Activated CD4-positive, alpha-beta T cell treated with anti-CD3 and anti-CD28 coated beads for 36 hours (primary cell): ENCODE results near the gene CELF2. TPM values are rescaled to one million over a fixed set of nuclear protein-coding genes. Genes with fewer than 3 reads are reported as not detected.
A peak's percentile ranks its signal among the peaks of the same experiment; 100 is the strongest.
"Not testable (repeated sequence)": the region's sequence is repeated elsewhere in the genome, so short reads cannot be mapped to it uniquely, and the experiment has no call there.

Source experiments
- ATAC-seq: fragments of 200-7000 bp; cut with Tn5 transposase; one replicate; pipeline ENCODE4 v1.10.0; 2021; ENCODE audit warnings: mild to moderate bottlenecking, moderate library complexity
- CTCF ChIA-PET: fragments of 350-600 bp; sonication (Branson Sonifier 250); formaldehyde crosslinking; loops from one replicate; lab custom pipeline; 2021; ENCODE audit warnings: antibody characterized with exemption; lab: Charles Lee
- POLR2A ChIA-PET: fragments of 350-600 bp; sonication (Branson Sonifier 250); formaldehyde crosslinking; loops from one replicate; lab custom pipeline; 2021; ENCODE audit warnings: antibody characterized with exemption, inconsistent platforms; lab: Charles Lee
- DNase-seq: peaks from one replicate; pipeline ENCODE4 v3.0.0-alpha.2; 2020
- H3K27ac Mint-ChIP-seq: one replicate; pipeline ENCODE4 v1.8.0; 2021; ENCODE audit warnings: mixed read lengths
- H3K27me3 Mint-ChIP-seq: one replicate; pipeline ENCODE4 v1.8.0; 2021; ENCODE audit warnings: mixed read lengths
- H3K36me3 Mint-ChIP-seq: one replicate; pipeline ENCODE4 v1.8.0; 2021; ENCODE audit warnings: low read depth, mixed read lengths
- H3K4me1 Mint-ChIP-seq: one replicate; pipeline ENCODE4 v1.8.0; 2021; ENCODE audit warnings: mixed read lengths
- H3K4me3 Mint-ChIP-seq: one replicate; pipeline ENCODE4 v1.8.0; 2021; ENCODE audit warnings: mild to moderate bottlenecking, moderate library complexity, mixed read lengths
- H3K9me3 Mint-ChIP-seq: one replicate; pipeline ENCODE4 v1.8.0; 2021; ENCODE audit warnings: low read depth, mixed read lengths
- intact Hi-C, 2 experiments: fragments of 100-400 bp; cut with DNase I in 1 of 2; cut with micrococcal nuclease in 1 of 2; formaldehyde crosslinking; loops; one replicate each; pipeline versions ENCODE4 v1.14.2 to v1.15.1; 2022 to 2024; cut with DNase I, micrococcal nuclease
- total RNA-seq, 2 experiments: library from RNA; stranded (reverse); gene quantifications; one replicate each; pipeline ENCODE4 v1.2.3, GENCODE V29; 2021

CELF2 gene
- total RNA-seq, 2 experiments from 2014 or later = 102 to 119 TPM

DNA sequence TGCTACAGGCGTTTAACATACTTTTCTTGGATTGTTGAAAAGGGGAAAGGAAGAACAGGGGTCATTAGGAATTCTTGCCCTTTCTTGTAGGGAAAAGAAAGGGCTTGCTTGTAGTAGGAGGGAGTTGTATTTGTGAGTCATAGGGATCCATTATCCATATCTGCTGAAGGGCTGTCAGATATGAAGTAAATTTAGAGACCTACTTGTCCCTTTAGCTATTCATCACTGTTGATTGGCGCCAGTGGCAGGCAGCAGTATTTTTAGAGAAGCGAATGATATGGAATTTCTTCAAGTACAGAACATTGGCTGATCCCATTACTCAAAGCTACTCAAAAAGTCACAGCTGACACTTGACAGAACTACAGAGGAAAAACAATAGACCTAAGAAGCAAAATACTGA lies 97.7 kb downstream of the CELF2 start:
- no peak for ATAC-seq
- Mint-ChIP-seq H3K4me3 (no peak overlapping the region), H3K36me3 (peaks cover under 1% of the 10 kb centered on the region), H3K4me1 (peaks cover 31% of the 10 kb centered on the region), H3K9me3 (no peaks in the 10 kb centered on the region), H3K27ac (no peak overlapping the region), H3K27me3 (no peaks in the 10 kb centered on the region)
- no peak for DNase-seq
- intact Hi-C loops = no loop called here
- CTCF ChIA-PET = interaction anchor here (1.0 kb wide), 1 partner anchor 50 kb away, joined by 3 read pairs; no protein-coding TSS in a partner anchor
- POLR2A ChIA-PET = interaction anchor here (0.6 kb wide), 1 partner anchor 12 kb away, joined by 4 read pairs; no protein-coding TSS in a partner anchor

DNA sequence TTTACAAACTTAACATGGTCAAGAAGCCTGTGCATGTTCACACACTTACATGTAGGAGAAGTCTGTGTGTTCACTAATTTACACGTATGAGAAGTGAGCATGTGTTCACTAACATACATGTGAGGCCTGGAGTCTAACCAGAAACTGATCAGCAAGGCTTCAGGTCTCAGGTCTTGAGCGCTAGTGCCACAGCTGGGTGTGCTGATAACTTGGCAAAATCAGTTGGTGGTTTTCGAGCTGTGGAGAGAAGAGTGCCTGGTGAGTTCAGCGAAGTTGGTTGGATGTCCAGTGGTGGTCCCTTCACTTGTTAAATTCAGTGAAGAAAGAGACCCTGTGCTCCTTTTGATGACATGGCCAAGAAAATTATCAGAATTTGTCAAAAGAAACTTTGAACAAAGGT lies 98.7 kb downstream of the CELF2 start:
- intact Hi-C loops = no loop called here
- Mint-ChIP-seq H3K4me1 (peaks cover 33% of the 10 kb centered on the region), H3K9me3 (no peaks in the 10 kb centered on the region), H3K27ac (no peak overlapping the region), H3K27me3 (no peaks in the 10 kb centered on the region), H3K4me3 (no peak overlapping the region), H3K36me3 (no peaks in the 10 kb centered on the region)
- ChIA-PET CTCF (no interaction called here), POLR2A (no interaction called here)
- ATAC-seq (no peak), DNase-seq (no peak)

DNA sequence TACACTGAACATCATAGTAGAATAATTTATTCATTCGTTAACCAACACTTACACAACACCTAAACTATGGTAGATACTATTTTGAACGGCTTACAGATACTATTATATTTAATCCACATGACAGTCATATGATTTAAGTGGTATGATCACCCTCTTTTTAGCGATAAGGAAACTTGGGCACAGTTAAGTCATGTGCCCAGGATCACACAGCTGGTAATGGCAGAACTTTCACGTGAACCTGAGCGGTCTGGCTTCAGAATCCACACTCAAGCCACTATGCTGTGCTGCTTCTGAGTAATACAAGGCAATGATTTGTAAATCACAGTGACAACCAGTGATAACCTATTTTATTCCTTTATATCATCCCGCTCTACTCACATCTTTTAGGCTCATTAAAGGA lies 99.1 kb downstream of the CELF2 start:
- H3K4me3 Mint-ChIP-seq = no peak overlapping the region
- DNase-seq = no peak
- ChIA-PET CTCF (no interaction called here), POLR2A (no interaction called here)
- H3K27ac Mint-ChIP-seq = no peak overlapping the region
- H3K9me3 Mint-ChIP-seq = no peaks in the 10 kb centered on the region
- H3K4me1 Mint-ChIP-seq = peaks cover 35% of the 10 kb centered on the region
- no peaks in the 10 kb centered on the region for H3K36me3 Mint-ChIP-seq
- no peaks in the 10 kb centered on the region for H3K27me3 Mint-ChIP-seq
- ATAC-seq = no peak
- intact Hi-C loops = no loop called here

DNA sequence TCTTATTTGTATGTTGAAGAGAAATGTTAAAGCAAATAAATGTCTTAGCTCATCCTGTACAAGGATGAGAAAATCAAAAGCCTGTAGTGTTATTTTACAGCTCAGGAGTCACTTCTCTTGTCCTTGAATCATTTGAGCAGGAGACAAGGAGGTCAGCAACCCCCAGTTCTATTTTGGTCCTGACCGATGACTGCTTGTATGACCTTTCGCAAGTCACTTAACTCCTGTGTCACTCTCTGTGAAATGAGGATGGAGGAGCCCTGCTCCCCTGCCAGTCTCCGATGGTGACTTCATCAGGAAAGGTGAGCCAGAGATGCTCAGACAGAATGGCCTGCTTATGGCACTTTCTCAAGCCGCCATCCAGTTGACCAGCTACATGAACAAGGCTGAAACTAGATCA lies 101.0 kb downstream of the CELF2 start:
- intact Hi-C loops = no loop called here
- POLR2A ChIA-PET = no interaction called here
- H3K27me3 Mint-ChIP-seq = no peaks in the 10 kb centered on the region

DNA sequence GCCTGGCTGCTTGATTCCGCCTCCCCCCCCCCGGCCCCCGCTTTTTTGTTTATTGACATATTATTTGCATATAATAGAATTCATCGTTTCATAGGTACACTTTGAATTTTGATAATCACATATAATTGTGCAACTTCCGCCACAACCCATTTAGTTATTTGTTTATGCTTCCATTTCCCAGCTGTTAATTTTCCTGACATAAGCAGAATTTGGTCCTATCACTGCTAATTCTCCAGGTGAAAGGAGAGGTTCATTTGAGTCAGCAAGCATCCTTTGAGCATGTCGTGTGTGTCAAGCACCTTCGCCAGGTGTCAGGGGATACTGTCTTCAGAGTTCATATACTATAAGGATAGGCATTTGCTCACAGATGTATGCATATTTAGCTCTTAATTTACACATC lies 102.2 kb downstream of the CELF2 start:
- ChIA-PET POLR2A (no interaction called here), CTCF (interaction anchor here (1.3 to 1.6 kb wide), 2 partner anchors 17 to 22 kb away, joined by 4 to 6 read pairs; no protein-coding TSS in a partner anchor)
- DNase-seq = no peak
- intact Hi-C loops = no loop called here
- Mint-ChIP-seq H3K4me1 (peaks cover 30% of the 10 kb centered on the region), H3K4me3 (no peak overlapping the region), H3K36me3 (peaks cover 12% of the 10 kb centered on the region), H3K27me3 (no peaks in the 10 kb centered on the region), H3K9me3 (peaks cover 14% of the 10 kb centered on the region), H3K27ac (no peak overlapping the region)
- no peak for ATAC-seq

More for the DNA sequence above, 101.0 kb downstream of the CELF2 start:
- Mint-ChIP-seq H3K4me3 (no peak overlapping the region), H3K9me3 (peaks cover 5% of the 10 kb centered on the region), H3K4me1 (peaks cover 34% of the 10 kb centered on the region), H3K36me3 (peaks cover 3% of the 10 kb centered on the region), H3K27ac (no peak overlapping the region)
- no peak for DNase-seq
- CTCF ChIA-PET = interaction anchor here (0.7 to 1.6 kb wide), 2 partner anchors 16 to 99 kb away, joined by 3 to 4 read pairs; no protein-coding TSS in a partner anchor
- no peak for ATAC-seq

DNA sequence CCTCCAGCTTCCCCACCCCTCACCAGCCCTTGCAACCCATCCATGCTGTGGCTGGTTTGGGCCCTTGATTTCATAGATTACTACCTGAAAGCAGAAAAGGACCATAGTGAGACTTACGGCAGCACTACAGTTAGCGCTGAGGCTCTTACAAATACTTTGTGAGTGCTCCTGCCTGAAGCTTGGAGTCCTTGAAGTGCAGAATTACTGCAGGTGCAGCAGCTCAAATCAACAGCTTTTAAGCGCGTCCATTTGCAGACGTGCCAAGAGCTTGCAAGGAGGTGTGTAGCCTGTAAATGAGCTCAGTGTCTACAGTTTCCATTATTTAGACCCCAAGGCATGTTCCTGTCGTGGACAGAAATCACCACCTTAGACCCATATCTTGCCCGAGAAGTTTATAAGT lies 103.0 kb downstream of the CELF2 start:
- peaks cover 17% of the 10 kb centered on the region for H3K9me3 Mint-ChIP-seq
- intact Hi-C loops = no loop called here
- DNase-seq = no peak
- ChIA-PET CTCF (interaction anchor here (1.3 kb wide), 1 partner anchor 21 kb away, joined by 6 read pairs; no protein-coding TSS in a partner anchor), POLR2A (no interaction called here)
- ATAC-seq = no peak
- H3K27me3 Mint-ChIP-seq = no peaks in the 10 kb centered on the region
- H3K4me3 Mint-ChIP-seq = no peak overlapping the region
- peaks cover 16% of the 10 kb centered on the region for H3K36me3 Mint-ChIP-seq
- H3K4me1 Mint-ChIP-seq = peaks cover 24% of the 10 kb centered on the region
- no peak overlapping the region for H3K27ac Mint-ChIP-seq

DNA sequence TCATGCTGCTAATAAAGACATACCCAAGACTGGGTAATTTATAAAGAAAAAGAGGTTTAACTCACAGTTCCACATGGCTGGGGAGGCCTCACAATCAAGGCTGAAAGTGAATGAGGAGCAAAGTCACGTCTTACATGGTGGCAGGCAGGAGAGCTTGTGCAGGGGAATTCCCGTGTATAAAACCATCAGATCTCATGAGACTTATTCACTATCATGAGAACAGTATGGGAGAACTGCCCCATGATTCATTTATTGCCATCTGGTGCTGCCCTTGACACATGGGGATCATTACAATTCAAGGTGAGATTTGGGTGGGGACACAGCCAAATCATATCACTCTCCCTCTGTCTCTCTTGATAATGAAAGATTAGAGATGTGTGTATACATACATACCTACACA lies 106.2 kb downstream of the CELF2 start:
- ATAC-seq = peak; percentile 78
- peaks cover 24% of the 10 kb centered on the region for H3K4me1 Mint-ChIP-seq
- H3K9me3 Mint-ChIP-seq = peaks cover 18% of the 10 kb centered on the region
- H3K27me3 Mint-ChIP-seq, POLR2A ChIA-PET, H3K4me3 Mint-ChIP-seq, intact Hi-C loops: not testable (repeated sequence)
- CTCF ChIA-PET = interaction anchor here (1.0 kb wide), 1 partner anchor 9 kb away, joined by 3 read pairs; no protein-coding TSS in a partner anchor
- peaks cover 16% of the 10 kb centered on the region for H3K36me3 Mint-ChIP-seq
- peak overlapping the region; percentile 52 for H3K27ac Mint-ChIP-seq
- DNase-seq = peak; percentile 36

DNA sequence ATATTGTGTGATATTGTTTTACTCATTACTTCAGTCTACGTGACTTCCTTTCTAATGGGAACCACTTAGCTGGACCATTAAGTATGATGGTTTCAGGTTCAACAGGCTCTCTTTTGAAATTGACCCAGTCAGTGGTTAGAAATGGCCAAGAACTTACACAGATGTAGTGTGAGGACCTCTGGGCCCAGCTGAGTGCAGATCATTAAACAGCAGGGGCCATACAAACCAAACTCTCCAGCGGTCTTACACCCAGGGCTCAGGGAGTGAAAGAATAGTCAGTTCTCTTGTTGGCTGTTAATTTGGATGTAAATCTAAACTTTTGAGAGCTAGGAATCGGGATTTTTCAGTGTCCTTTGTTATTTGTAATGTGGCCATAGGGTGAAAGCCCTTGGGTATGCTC lies 107.3 kb downstream of the CELF2 start:
- DNase-seq = no peak
- intact Hi-C loops = no loop called here
- Mint-ChIP-seq H3K27ac (peak overlapping the region; percentile 8), H3K4me1 (peaks cover 26% of the 10 kb centered on the region), H3K9me3 (peaks cover 18% of the 10 kb centered on the region), H3K4me3 (no peak overlapping the region), H3K36me3 (peaks cover 16% of the 10 kb centered on the region), H3K27me3 (no peaks in the 10 kb centered on the region)
- no peak for ATAC-seq
- POLR2A ChIA-PET = interaction anchor here (0.6 to 0.7 kb wide), 4 partner anchors 16 to 525 kb away, joined by 4 to 5 read pairs (median 4); no protein-coding TSS in a partner anchor
- CTCF ChIA-PET = interaction anchor here (0.9 kb wide), 1 partner anchor 12 kb away, joined by 3 read pairs; no protein-coding TSS in a partner anchor

DNA sequence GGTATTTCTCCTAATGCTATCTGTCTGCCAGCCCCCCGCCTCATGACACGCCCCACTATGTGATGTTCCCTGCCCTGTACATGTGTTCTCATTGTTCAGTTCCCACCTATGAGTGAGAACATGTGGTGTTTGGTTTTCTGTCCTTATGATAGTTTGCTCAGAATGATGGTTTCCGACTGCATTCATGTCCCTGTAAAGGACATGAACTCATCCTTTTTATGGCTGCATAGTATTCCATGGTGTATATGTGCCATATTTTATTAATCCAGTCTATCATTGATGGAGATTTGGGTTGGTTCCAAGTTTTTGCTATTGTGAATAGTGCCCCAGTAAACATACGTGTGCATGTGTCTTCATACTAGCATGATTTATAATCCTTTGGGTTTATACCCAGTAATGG lies 109.3 kb downstream of the CELF2 start:
- ATAC-seq, intact Hi-C loops, H3K27me3 Mint-ChIP-seq, DNase-seq, H3K4me3 Mint-ChIP-seq, POLR2A ChIA-PET, H3K27ac Mint-ChIP-seq: not testable (repeated sequence)
- Mint-ChIP-seq H3K36me3 (peaks cover 16% of the 10 kb centered on the region), H3K9me3 (peaks cover 18% of the 10 kb centered on the region), H3K4me1 (peaks cover 23% of the 10 kb centered on the region)
- CTCF ChIA-PET = interaction anchor here (0.6 kb wide), 1 partner anchor 41 kb away, joined by 3 read pairs; no protein-coding TSS in a partner anchor

DNA sequence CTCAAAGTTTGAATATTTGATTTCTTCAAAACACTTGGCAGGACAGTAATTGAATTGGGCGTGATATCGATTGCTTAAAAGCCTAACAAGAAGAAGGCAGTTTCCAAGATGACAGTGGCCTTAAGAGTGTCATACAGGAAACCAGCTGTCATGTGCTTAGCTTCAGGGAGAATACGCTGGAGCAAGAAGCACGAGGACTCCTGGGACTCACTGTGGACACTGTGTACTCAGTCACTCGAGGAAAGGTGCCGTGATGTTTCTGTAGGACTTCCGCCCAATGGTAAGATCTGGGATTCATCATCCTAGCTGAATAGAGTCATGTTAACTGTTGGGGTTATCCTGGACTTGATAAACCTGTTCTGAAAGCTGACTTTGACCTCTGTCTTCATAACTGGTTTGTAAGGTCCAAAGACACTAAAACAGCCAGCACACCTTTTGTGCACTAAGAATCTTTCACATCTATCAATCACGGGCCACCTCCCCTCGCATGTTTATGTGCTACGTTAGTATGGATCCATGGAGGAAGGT lies 113.5 kb downstream of the CELF2 start:
- no peak overlapping the region for H3K27ac Mint-ChIP-seq
- POLR2A ChIA-PET = no interaction called here
- ATAC-seq = no peak

DNA sequence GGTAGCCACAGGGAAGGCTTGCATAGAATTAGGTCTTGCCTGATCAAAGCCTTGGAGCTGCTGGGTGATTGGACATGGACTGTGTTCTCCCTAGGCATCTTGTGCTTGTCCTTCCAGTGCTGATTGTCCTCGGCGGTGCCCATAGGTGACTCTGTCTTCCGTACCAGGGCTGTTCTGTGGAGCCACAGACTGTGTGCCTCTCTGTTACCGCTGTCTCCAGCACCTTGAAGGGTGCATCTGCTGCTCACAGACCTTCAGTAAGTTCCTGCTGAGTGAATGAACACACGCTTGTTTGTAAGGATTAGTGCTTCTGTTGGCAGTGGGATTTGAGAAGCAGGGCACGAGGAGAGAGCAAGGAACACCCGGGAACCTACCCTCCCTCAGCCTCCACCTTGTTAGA lies 116.7 kb downstream of the CELF2 start:
- no peaks in the 10 kb centered on the region for H3K9me3 Mint-ChIP-seq
- intact Hi-C loops = no loop called here
- no peak overlapping the region for H3K4me3 Mint-ChIP-seq
- DNase-seq (no peak), ATAC-seq (no peak)
- no peaks in the 10 kb centered on the region for H3K36me3 Mint-ChIP-seq
- H3K27me3 Mint-ChIP-seq = no peaks in the 10 kb centered on the region
- ChIA-PET CTCF (no interaction called here), POLR2A (no interaction called here)
- peaks cover 16% of the 10 kb centered on the region for H3K4me1 Mint-ChIP-seq
- no peak overlapping the region for H3K27ac Mint-ChIP-seq

More for the DNA sequence above, 113.5 kb downstream of the CELF2 start:
- H3K36me3 Mint-ChIP-seq = no peaks in the 10 kb centered on the region
- no peaks in the 10 kb centered on the region for H3K9me3 Mint-ChIP-seq
- DNase-seq = no peak
- CTCF ChIA-PET = no interaction called here
- no peaks in the 10 kb centered on the region for H3K27me3 Mint-ChIP-seq
- peaks cover 13% of the 10 kb centered on the region for H3K4me1 Mint-ChIP-seq
- intact Hi-C loops = no loop called here
- H3K4me3 Mint-ChIP-seq = no peak overlapping the region

DNA sequence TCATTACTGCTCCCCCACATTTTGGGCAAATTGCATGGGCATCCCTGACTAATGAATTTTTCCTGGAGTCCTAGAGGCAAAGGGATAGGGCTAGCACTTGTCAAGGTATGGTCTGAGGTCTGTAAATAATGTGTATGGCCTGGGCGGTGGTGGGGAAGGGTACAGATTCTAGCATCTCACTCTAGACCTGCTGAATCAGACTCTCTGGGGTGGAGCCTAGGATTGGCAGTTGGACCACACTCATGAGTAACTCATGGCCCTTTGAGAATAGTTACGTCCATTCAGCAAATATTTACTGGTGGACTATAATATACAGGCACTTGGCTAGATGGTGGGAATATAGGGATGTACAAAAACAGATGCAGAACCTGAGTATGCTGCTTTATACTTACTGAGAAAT lies 118.0 kb downstream of the CELF2 start:
- no peak for DNase-seq
- no peaks in the 10 kb centered on the region for H3K27me3 Mint-ChIP-seq
- H3K27ac Mint-ChIP-seq = no peak overlapping the region
- CTCF ChIA-PET = no interaction called here
- POLR2A ChIA-PET = no interaction called here
- H3K4me3 Mint-ChIP-seq = no peak overlapping the region
- no peak for ATAC-seq
- peaks cover 18% of the 10 kb centered on the region for H3K4me1 Mint-ChIP-seq
- no peaks in the 10 kb centered on the region for H3K36me3 Mint-ChIP-seq
- intact Hi-C loops = no loop called here
- no peaks in the 10 kb centered on the region for H3K9me3 Mint-ChIP-seq
